Pancreas (tissue), 10 donors: Measurements from ENCODE around the gene GALP. TPM values are rescaled to one million over a fixed set of nuclear protein-coding genes. Genes with fewer than 3 reads are reported as not detected.

ENCODE experiments used
- ATAC-seq, 4 donors: fragments of 200-7000 bp; cut with Tn5 transposase; one replicate each; pipeline versions ENCODE4 v1.8.0 to v1.9.1; 2020; ENCODE audit warnings: mild to moderate bottlenecking in 4 of 4, moderate library complexity in 4 of 4
- DNase-seq, 6 donors: peaks; one replicate each; pipeline ENCODE4 v3.0.0-alpha.2; 2020
- FAIRE-seq: peaks from 2 replicates; lab custom pipeline; 2012; peaks lifted over from hg19 to GRCh38; lab: Jason Lieb, UNC
- H3K27ac ChIP-seq, 4 donors: fragments of 200-600 bp; sonication (generic); 1 replicate in 3 of 4; 2 replicates in 1 of 4; pipeline versions ENCODE4 v1.5.0 to v1.8.0; 2020
- H3K27me3 ChIP-seq, 4 donors: fragments of 200-600 bp; one replicate each; pipeline ENCODE4 v1.8.0; 2021
- H3K36me3 ChIP-seq, 3 donors: fragments of 200-600 bp; sonication (generic) in 1 of 3; one replicate each; pipeline versions ENCODE4 v1.5.0 to v1.8.0; 2020 to 2021
- H3K4me1 ChIP-seq, 3 donors: fragments of 200-600 bp; one replicate each; pipeline ENCODE4 v1.8.0; 2021
- H3K4me3 ChIP-seq, 4 donors: fragments of 200-600 bp; sonication (generic) in 2 of 4; one replicate each; pipeline versions ENCODE4 v1.5.0 to v1.8.0; 2020 to 2021
- H3K9me3 ChIP-seq, 4 donors: fragments of 200-600 bp; one replicate each; pipeline ENCODE4 v1.8.0; 2021
- WGBS, 2 donors: extraction: QIAGEN DNeasy Blood & Tissue Kit; methylation state at CpG; one replicate each; pipeline ENCODE4 v1.1.7; 2013; 5-methylcytosine and 5-hydroxymethylcytosine counted together
- intact Hi-C, 3 donors: fragments of 100-400 bp; cut with DNase I; formaldehyde crosslinking; loops; one replicate each; pipeline versions ENCODE4 v1.11.1 to v1.14.2; 2022
- polyA plus RNA-seq, 2 donors: library from polyadenylated mRNA; stranded (reverse); fragments of 200-250 nt; gene quantifications; one replicate each; pipeline ENCODE4 v1.2.3, GENCODE V29; 2013
- total RNA-seq, 6 donors: library from RNA; stranded (reverse); fragmentation: NEBNext Ultra II Directional in 4 of 6; extraction: Animal tissue kit (Norgen Biotek cat#: 25700) in 4 of 6; gene quantifications; one replicate each; pipeline versions ENCODE4 v1.2.1 to v1.2.4, GENCODE V29; 2021 to 2023
- TF ChIP-seq, protein P1 (sequence below), 4 donors: fragments of 200-600 bp; sonication (generic) in 3 of 4; IDR thresholded peaks; one replicate each; pipeline versions ENCODE4 v1.5.0 to v1.8.0; 2021; ENCODE audit warnings: antibody characterized with exemption in 4 of 4
- donor health status: healthy with polysubstance abuse.
- donor health status: DM: no; HTN: no; CAD: no; lungs with moderate emphysema.
- donor health status: DM: no; HTN: no; CAD: no.
- donor health status: control.
- donor health status: control.
- donor health status: Bipolar disorder and iron deficiency.
- donor health status: DM: yes; HTN: yes; CAD: no.
- donor health status: DM: no; HTN: no; CAD: no.
- donor health status: DM: no; HTN: no; CAD: no.
- donor health status: DM: yes; HTN: yes; CAD: no.

The GALP gene
- total and polyA plus RNA-seq, 8 donors = not detected

DNA sequence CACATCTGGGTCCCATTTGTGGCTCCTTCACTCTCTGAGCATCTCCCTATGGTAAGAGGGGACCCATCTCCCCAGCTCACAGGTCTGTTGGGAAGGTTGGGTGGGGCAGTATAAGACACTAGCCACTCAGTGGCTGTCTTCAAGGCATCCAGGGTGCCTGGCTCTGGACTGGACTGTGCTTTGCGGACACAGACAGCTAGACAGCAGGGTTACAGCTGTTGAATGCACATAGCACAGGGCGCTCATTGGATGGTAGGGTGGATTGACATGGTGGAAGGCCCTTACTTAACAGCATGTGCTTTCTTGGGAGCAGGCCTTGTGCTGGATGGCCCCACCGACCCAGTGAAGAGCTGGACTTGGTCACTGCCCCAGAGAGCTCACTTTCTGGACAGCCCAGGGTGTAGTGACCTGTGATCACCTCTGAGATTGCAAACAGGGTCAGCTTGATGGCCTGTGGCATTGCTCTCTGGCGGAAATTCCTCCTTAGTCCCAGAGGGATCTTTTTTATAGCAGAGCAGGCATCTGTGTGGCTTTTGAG lies 32.8 kb upstream of the GALP start:
- Histone ChIP-seq H3K27me3 (no peaks in the 10 kb centered on the region), H3K4me1 (peaks cover 46 to 74% (median 64%) of the 10 kb centered on the region in 3 donors), H3K36me3 (no peaks in the 10 kb centered on the region), H3K4me3 (peak overlapping the region in 2 of 4 donors; percentile 14 to 48), H3K27ac (peak overlapping the region; percentile 85 to 95 (median 94)), H3K9me3 (no peaks in the 10 kb centered on the region)
- 59 to 79% methylated on average over 4 of the region's 4 CpGs for WGBS, 2 donors
- ATAC-seq (no peak), DNase-seq (peak in 1 of 6 donors; percentile 33), FAIRE-seq (no peak)
- TF ChIP-seq, protein P1, sequence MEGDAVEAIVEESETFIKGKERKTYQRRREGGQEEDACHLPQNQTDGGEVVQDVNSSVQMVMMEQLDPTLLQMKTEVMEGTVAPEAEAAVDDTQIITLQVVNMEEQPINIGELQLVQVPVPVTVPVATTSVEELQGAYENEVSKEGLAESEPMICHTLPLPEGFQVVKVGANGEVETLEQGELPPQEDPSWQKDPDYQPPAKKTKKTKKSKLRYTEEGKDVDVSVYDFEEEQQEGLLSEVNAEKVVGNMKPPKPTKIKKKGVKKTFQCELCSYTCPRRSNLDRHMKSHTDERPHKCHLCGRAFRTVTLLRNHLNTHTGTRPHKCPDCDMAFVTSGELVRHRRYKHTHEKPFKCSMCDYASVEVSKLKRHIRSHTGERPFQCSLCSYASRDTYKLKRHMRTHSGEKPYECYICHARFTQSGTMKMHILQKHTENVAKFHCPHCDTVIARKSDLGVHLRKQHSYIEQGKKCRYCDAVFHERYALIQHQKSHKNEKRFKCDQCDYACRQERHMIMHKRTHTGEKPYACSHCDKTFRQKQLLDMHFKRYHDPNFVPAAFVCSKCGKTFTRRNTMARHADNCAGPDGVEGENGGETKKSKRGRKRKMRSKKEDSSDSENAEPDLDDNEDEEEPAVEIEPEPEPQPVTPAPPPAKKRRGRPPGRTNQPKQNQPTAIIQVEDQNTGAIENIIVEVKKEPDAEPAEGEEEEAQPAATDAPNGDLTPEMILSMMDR (IDR thresholded peaks at IDR 0.05) = no peak
- intact Hi-C loops = no loop called here

DNA sequence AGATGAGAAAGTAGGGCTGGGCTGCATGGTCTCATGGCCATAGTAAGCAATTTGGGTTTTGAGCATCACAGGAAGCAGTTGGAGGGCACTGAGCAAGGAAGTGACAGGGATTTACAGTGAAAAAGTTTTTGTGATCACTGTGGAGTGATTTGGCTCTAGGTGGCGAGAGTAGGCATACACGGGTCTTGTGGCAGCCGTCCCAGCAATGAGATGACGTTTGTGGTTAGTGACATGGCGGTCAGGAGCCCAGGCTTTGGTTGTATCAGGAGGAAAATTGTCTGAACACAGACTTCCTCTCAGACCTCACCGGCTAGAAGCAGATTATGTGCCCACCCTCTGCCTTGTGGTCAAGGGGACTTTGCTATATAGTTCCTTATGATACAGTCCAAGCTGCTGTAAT lies 31.4 kb upstream of the GALP start:
- WGBS, 2 donors = 30 to 32% methylated on average over 6 of the region's 6 CpGs
- H3K4me3 ChIP-seq = no peak overlapping the region
- no peaks in the 10 kb centered on the region for H3K36me3 ChIP-seq
- no peaks in the 10 kb centered on the region for H3K27me3 ChIP-seq
- intact Hi-C loops = no loop called here
- ATAC-seq = no peak
- TF ChIP-seq, protein P1 (IDR thresholded peaks at IDR 0.05) = no peak
- DNase-seq = peak in 1 of 6 donors; percentile 41
- no peaks in the 10 kb centered on the region for H3K9me3 ChIP-seq
- no peak for FAIRE-seq
- H3K4me1 ChIP-seq = peaks cover 40 to 62% (median 54%) of the 10 kb centered on the region in 3 donors
- peak overlapping the region; percentile 85 to 95 (median 94) for H3K27ac ChIP-seq

DNA sequence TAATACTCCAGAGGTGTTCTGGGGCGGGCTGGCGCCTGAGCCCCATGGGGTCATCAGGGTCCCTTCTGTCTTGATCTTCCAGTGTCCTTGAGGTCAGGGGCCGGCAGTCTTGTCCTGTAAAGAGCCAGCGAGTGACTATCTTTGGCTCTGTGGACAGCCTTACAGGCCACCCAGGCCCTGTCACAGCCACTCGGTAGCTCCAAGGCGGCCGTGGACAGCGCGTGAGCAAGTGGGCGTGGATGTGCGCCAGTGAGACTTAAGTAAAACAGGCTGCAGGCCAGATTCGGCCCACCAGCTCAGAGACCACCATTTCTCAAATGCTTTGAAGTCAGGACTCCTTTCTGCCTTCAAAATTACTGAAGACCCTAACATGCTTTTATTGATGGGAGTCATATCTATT lies 31.0 kb upstream of the GALP start:
- ATAC-seq (no peak), FAIRE-seq (no peak), DNase-seq (no peak)
- Histone ChIP-seq H3K4me3 (no peak overlapping the region), H3K36me3 (no peaks in the 10 kb centered on the region), H3K27me3 (no peaks in the 10 kb centered on the region), H3K9me3 (no peaks in the 10 kb centered on the region), H3K27ac (peak overlapping the region; percentile 85 to 95 (median 94)), H3K4me1 (peaks cover 40 to 59% (median 51%) of the 10 kb centered on the region in 3 donors)
- intact Hi-C loops = no loop called here
- TF ChIP-seq, protein P1 (IDR thresholded peaks at IDR 0.05) = no peak
- 73% methylated on average over 12 of the region's 12 CpGs for WGBS, 2 donors

DNA sequence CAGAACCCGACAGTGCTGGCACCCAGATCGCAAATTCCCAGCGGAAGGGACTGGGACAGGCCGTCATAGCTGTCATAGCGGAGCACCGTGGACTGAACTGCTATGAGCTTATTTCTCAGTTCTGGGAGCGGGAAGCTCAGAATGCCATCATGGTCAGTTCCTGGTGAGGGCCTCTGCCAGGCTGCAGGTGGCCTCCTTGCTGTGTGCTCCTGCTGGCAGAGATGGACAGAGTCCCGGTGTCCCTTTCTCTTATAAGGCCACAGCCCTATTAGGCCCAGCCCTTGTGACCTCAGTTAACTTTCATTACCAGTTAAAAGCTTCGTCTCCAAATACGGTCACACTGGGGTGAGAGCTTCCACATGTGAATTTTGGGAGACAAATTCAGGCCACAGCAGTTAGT lies 30.1 kb upstream of the GALP start:
- DNase-seq (peak in 3 of 6 donors; percentile 48 to 70 (median 54)), FAIRE-seq (no peak), ATAC-seq (peak in 2 of 4 donors; percentile 4 to 11)
- Histone ChIP-seq H3K9me3 (no peaks in the 10 kb centered on the region), H3K27me3 (no peaks in the 10 kb centered on the region), H3K27ac (peak overlapping the region; percentile 16 to 95 (median 72)), H3K4me1 (peaks cover 40 to 53% (median 46%) of the 10 kb centered on the region in 3 donors), H3K36me3 (no peaks in the 10 kb centered on the region), H3K4me3 (peak overlapping the region in 1 of 4 donors; percentile 38)
- WGBS, 2 donors = 48 to 49% methylated on average over 10 of the region's 10 CpGs
- TF ChIP-seq, protein P1 (IDR thresholded peaks at IDR 0.05) = no peak
- intact Hi-C loops = no loop called here

DNA sequence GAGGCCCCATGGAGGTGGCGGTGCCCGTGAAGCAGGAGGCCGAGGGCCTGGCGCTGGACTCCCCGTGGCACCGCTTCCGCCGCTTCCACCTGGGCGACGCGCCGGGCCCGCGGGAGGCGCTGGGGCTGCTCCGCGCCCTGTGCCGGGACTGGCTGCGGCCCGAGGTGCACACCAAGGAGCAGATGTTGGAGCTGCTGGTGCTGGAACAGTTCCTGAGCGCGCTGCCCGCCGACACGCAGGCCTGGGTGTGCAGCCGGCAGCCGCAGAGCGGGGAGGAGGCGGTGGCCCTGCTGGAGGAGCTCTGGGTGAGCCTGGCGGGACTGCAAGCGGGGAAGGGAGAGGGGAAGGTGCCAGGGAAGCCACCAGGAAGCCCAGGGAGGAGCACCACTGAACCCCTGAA lies 28.9 kb upstream of the GALP start:
- Histone ChIP-seq H3K27ac (peak overlapping the region; percentile 50 to 61 (median 54)), H3K4me1 (peaks cover 43 to 53% (median 45%) of the 10 kb centered on the region in 3 donors), H3K36me3 (no peaks in the 10 kb centered on the region), H3K4me3 (peak overlapping the region in 3 of 4 donors; percentile 14 to 38 (median 24)), H3K9me3 (no peaks in the 10 kb centered on the region), H3K27me3 (no peaks in the 10 kb centered on the region)
- WGBS, 2 donors = 43 to 48% methylated on average over 28 to 31 of the region's 31 CpGs
- intact Hi-C loops = no loop called here
- ATAC-seq (peak; percentile 36 to 57 (median 41)), FAIRE-seq (no peak), DNase-seq (peak in 4 of 6 donors; percentile 60 to 86 (median 70))
- TF ChIP-seq, protein P1 (IDR thresholded peaks at IDR 0.05) = no peak
